GM20431 (cell line): ENCODE results near the gene FAT3.

Source experiments
- in situ Hi-C: fragments of 300-500 bp; cut with MseI, MboI; formaldehyde crosslinking; loops from one replicate; pipeline ENCODE4 v1.15.0; 2020; ENCODE audit warnings: low sequenced_read_pairs; ENCODE audit not compliant: unreplicated experiment

FAT3 gene

DNA sequence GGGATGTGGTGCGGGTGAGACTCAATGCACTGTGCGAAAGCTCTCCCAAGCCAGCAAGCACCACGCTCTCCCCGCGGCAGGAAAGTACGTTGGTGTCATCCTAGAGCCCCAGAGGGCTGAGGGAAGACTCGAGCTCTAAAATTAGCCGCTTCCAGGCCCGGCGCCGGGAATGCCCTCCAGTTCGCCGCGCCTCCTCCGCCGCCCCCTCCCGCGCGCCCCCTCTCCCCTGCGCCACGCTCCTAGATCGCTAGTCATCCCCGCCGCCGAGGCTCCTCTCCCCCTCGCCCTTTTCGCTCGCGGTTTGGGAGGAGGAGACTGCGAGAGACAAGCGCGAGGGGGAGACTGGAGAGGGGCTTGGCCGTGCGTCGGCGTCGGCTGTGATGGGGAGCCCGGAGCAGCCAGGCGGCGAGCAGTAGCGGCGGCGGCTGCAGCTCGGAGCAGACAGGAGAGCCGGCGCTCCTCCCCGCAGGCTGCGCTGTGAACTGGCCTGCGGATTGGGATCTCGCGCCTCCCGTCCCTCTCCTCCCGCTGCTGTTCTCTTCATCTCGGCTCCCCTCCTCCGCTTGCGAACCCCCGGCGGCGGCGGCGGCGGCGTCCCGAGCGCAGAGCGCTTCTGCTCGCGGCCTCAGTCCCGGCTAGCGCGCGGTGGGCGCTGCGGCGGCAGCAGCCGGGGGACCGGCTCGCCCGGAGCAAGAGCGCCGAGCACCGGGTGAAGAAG is at the start of gene FAT3:
FAT3 (plus strand) TSS at position 412 of the 718 bp plus-strand sequence. CDS start 127,295 bp downstream, outside the sequence.
- in situ Hi-C loops: no loop called here

DNA sequence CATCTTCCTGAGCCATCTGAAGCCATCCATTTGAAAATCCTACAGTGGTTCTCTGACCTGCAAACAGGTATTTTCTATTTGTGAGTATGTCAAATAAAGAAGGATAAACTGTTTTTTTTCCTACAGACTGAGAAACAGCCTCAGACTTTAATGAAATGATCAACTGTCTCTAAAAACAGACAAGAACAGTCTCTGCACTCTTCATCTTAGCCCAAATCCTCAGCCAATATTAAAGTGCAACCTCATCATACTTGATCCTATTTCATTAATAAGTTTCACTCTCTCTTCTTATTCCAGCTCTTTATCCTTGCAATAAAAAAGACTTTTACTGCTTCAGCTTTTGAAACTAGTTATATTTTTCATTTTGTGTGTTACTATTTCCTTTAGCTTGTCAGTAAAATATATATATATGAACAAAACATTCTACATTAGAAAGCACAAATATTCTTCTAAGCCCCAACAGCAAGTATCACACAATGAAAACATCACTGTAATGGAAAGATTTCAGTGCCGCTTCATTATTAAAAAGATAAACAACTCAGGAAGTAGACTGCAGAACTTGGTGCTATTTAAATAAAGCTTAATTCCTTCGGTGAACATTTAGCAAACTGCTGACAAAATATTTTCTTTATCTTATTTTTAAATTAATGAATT is 45.5 kb upstream of the FAT3 start:
- in situ Hi-C loops: no loop called here

- in situ Hi-C loops: no loop called here
Observed at GRCh38 chr11:92180226-92180625, 44.4 kb upstream of the FAT3 start.

GRCh38 chr11:92180664-92181251 is 43.9 kb upstream of the FAT3 start:
- in situ Hi-C loops: no loop called here

DNA sequence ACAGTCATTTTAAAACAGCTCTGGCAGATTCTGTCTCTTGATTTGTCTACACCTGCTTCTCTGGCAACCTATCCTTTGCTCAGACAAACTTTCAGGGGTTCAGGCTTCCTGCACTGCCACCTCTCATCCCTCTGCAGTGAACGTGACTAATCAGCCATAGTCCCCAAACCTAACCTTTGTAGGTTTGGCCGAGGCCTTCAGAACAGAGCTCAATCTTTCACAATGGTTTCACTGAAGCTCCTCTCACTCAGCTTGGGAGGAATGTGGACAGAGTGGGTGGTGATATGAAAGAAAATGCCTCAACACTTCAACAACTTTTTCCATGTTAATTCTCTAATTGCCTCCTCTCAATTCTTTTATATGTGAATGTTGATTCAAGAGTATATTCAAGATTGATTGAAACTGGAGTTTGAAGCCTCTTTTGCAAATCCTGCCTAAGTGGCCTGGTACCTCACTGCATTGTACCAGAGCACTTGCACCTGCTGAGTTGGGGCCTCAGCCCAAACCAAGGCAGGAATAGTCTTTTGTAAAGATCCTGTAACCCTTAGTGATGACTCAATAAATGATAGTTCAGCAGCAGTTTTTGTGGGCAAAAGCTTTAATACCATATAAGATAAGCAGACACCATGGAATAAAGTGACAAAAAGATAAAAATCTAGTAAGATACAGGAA is 33.9 kb upstream of the FAT3 start:
- in situ Hi-C loops: no loop called here

GRCh38 chr11:92192141-92192540 is 32.5 kb upstream of the FAT3 start:
- in situ Hi-C loops: no loop called here

GRCh38 chr11:92198268-92198667 is 26.4 kb upstream of the FAT3 start:
- in situ Hi-C loops: no loop called here

- in situ Hi-C loops: no loop called here
Observed at GRCh38 chr11:92199991-92200390, 24.6 kb upstream of the FAT3 start.

- in situ Hi-C loops: no loop called here
Observed at GRCh38 chr11:92204731-92205130, 19.9 kb upstream of the FAT3 start.

DNA sequence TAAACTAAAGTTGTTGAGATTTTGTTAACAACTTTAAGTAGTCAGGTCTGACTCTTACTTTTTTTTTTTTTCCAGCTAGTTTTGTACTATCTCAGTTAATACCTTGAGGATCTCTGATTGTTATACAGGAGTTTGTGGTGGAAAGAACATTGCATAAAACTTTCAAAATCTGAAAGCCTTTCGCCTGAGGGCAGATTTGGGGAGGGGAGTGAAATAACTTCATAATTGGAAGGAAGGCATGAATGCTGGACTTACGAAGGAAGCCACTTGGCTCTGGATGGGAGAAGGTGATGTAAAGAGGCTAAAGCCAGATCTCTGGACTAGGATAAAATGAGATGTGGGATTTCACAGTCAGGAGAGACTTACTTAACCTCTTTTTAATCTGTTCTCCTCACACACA is 18.2 kb upstream of the FAT3 start:
- in situ Hi-C loops: no loop called here

DNA sequence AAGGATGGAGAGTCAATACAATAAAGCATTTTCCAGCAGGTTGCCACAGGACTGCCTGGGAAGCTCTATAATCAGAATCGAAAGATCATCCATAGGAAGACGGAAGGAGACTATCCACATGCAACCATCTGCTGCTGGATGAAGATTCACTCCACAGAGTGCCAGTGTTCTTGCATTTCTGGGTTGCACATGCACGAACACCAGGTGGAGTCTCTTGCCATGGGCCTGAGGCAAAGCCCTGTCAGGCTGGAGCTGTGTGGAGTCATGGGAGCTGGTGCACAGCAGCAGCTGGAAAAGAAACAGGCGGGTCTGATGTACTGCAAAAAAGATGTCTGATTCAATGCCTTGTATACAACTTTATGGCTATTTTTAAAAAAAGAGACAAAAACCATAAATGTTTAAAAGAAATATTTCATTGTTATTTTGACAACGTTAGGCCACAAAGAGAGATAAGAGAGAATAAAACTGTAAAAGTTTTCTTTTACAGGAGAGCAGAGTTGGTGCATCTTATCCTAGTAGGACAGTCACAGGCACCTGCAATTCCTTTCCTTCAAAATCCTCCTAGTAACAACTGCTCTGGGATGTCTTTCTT is 12.9 kb upstream of the FAT3 start:
- in situ Hi-C loops: no loop called here

- in situ Hi-C loops: no loop called here
Observed at GRCh38 chr11:92212530-92212929, 12.1 kb upstream of the FAT3 start.

- in situ Hi-C loops: no loop called here
Observed at GRCh38 chr11:92216789-92217188, 7.8 kb upstream of the FAT3 start.

GRCh38 chr11:92219476-92219875 is 5.1 kb upstream of the FAT3 start:
- in situ Hi-C loops: no loop called here

DNA sequence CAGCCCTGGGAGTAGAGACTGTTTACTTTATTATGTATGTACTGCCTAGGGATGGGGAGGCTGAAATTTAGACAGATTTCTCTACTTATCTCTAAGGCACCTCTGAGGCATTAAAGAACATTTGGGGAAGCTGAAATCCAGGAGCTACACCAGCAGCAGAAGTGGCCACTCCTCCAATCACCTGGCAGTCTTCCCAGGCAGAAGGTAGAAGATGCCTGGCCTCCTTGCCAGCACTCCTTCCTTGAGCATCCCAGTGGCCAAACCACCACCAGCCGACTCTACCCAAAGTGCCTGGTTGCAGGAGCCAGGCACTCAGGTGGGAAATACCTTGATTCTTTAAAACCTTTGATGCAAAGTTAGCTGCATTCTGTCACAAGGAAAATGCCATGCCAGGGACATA is 1.9 kb upstream of the FAT3 start:
- in situ Hi-C loops: no loop called here

DNA sequence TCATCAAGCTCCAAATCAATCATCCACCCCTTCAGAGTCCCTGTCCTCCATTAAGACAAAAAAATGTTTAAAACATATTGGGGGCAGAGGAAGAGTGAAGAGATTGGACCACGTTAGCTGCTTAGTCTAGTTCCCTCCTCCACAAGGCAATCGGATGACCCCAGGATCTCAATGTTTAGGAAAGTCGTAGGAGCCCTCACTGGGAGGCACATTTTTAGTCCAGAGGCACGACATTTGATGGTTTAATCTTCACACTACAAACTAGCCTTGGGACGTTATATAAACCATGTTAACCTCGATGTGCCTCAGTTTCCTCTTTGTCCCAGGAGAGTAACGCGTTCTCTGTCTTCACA is 588 bp upstream of the FAT3 start:
- in situ Hi-C loops: no loop called here

GRCh38 chr11:92225125-92225567 is 528 bp downstream of the FAT3 start:
- in situ Hi-C loops: no loop called here

GRCh38 chr11:92225568-92226330 is 1.1 kb downstream of the FAT3 start:
- in situ Hi-C loops: no loop called here

GRCh38 chr11:92226331-92227229 is 2.0 kb downstream of the FAT3 start:
- in situ Hi-C loops: no loop called here
